D721Med (cell line): ENCODE data around the gene CDK14.
"Not testable (repeated sequence)": the region's sequence is repeated elsewhere in the genome, so short reads cannot be mapped to it uniquely, and the experiment has no call there.

ENCODE experiments used
- DNase-seq: peaks from one replicate; pipeline ENCODE4 v3.0.0; 2011; ENCODE audit warnings: low spot score; ENCODE audit not compliant: insufficient read length
- FAIRE-seq: peaks from 2 replicates; lab custom pipeline; 2011; peaks lifted over from hg19 to GRCh38; lab: Jason Lieb, UNC
- TF ChIP-seq, protein P1 (sequence below): IDR thresholded peaks from 2 replicates; pipeline ENCODE4 v1.5.1; 2012; ENCODE audit warnings: mild to moderate bottlenecking, control low read depth; ENCODE audit not compliant: insufficient read depth; ENCODE audit errors: missing control alignments

The CDK14 gene

DNA sequence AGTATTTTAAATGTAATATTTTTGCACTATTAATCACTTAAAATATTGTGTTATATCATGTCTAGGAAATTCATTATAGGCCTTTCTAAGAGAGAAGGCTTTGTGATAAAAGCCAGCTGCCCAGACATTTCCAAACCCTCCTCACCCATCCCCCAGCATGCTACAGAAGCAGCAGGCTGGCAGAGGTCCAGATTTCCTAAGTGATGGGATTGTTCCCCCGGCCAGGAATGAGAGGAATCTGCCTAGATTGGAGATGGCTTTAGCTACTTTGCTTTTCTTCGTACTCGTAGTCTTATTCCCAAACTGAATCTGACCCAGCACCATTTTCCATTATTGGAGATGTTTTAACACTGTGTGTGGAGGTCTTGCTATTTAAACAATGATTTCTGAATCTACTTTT, 29.4 kb downstream of the CDK14 start:
- no peak for FAIRE-seq
- DNase-seq, result no peak

GRCh38 chr7:90626013-90626412, 29.9 kb downstream of the CDK14 start:
- TF ChIP-seq, protein P1, sequence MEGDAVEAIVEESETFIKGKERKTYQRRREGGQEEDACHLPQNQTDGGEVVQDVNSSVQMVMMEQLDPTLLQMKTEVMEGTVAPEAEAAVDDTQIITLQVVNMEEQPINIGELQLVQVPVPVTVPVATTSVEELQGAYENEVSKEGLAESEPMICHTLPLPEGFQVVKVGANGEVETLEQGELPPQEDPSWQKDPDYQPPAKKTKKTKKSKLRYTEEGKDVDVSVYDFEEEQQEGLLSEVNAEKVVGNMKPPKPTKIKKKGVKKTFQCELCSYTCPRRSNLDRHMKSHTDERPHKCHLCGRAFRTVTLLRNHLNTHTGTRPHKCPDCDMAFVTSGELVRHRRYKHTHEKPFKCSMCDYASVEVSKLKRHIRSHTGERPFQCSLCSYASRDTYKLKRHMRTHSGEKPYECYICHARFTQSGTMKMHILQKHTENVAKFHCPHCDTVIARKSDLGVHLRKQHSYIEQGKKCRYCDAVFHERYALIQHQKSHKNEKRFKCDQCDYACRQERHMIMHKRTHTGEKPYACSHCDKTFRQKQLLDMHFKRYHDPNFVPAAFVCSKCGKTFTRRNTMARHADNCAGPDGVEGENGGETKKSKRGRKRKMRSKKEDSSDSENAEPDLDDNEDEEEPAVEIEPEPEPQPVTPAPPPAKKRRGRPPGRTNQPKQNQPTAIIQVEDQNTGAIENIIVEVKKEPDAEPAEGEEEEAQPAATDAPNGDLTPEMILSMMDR, result no peak
- DNase-seq (no peak), FAIRE-seq (no peak)

More for the DNA sequence above, 29.4 kb downstream of the CDK14 start:
- TF ChIP-seq, protein P1, result no peak

DNA sequence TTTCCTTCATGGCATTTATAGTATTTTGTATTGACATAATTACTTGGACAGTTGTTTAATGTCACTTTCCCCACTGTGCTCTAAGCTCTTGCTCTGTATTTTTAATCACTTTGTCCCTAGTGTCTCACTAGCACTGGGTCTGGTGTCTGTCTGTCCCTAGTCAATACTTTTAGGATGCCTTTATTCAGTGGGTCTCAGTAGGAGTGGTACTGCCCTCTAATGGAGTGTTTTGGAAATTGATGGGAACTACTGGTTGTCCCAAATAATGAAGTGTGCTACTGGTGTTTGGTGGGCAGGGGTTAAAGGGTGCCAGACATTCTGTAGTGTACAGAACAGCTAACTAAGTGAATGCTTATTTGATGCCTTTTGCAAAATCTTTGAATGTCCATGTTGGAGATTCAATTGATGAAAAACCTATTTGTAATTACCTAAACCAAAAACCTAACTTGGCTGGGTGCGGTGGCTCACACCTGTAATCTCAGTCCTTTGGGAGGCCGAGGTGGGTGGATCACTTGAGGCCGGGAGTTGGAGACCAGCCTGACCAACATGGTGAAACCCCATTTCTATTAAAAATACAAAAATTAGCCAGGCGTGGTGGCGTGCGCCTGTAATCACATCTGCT, 33.3 kb downstream of the CDK14 start:
- FAIRE-seq (peak; percentile 6), DNase-seq (no peak)
- TF ChIP-seq, protein P1, result peak; percentile 75

DNA sequence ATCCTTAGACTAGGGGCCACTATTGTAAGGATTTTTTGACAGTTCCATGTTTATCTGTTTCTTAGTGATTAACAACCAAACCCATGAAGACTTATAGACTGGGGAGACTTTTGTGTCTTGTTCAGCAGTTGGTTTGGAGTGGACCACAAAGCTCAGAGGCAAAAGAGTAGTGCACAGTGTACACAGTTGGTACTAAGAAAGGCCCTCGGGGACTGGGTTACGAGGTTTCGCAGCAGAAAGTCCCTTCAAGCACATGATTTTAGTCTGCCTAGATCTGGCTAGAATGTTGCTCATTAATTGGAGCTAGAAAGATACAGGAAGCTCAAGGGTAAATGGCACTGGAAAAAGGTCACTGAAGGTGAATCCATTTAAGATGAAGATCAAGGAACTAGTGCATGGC, 35.4 kb downstream of the CDK14 start:
- TF ChIP-seq, protein P1, result no peak
- FAIRE-seq, result no peak
- DNase-seq, result no peak

GRCh38 chr7:90639683-90640082, 43.6 kb downstream of the CDK14 start:
- FAIRE-seq, DNase-seq: not testable (repeated sequence)

GRCh38 chr7:90642978-90643377, 46.9 kb downstream of the CDK14 start:
- no peak for FAIRE-seq

GRCh38 chr7:90645784-90646183, 49.7 kb downstream of the CDK14 start:
- DNase-seq (peak; percentile 34), FAIRE-seq (peak; percentile 87)

More at GRCh38 chr7:90642978-90643377, 46.9 kb downstream of the CDK14 start:
- TF ChIP-seq, protein P1, result no peak
- no peak for DNase-seq

More at GRCh38 chr7:90645784-90646183, 49.7 kb downstream of the CDK14 start:
- TF ChIP-seq, protein P1, result no peak
